GM18858 (cell line): ENCODE results near the gene DGKZ.

Experiments
- ATAC-seq: cut with Tn5 transposase; IDR thresholded peaks from one replicate; pipeline ENCODE4 v1.9.1; 2021; ENCODE audit not compliant: unreplicated experiment

The DGKZ gene

DNA sequence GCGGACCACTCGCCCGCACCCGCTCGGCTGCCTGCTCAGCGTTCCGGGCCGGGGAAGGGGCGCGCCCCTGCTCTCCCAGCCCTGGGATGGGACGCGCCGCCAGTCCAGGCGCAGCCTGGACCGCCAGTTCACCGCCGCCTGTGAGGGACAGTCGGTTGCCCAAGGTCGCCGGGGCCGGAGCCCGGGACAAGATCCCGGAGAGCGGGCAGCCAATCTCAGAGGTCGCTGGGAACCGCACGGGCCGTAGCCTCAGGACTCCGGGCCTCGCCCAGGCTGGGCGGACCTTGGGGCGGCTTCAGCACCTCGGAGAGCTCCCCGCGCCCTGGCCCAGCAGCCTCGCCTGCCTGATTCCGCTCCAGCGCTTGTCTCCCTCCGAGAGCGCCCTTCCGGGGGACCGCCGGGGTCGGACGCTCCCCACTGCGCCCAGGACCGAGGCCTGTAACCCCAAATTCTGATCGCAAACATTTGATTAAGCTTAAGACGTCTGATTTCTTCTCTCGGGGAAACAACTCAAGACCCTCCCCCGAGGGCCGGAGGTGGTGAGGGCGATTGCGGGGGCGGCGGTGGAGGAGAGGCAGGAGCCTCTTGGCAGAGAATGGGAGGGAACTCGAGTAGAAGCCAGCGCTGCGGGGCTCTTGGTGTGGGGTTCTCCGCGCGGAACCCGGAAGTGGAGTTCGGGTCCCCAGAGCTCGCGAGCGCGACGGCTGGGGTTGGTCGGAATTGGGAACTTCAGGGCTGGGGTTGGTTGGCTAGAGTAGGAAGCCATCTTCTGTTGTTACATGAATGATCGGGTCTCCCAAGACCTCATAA is 45.4 kb downstream of the DGKZ start:
- peak; percentile 53 for ATAC-seq

- no peak for ATAC-seq
These were observed 46.0 kb downstream of the DGKZ start for GRCh38 chr11:46393231-46393616.

GRCh38 chr11:46393759-46394158 is 46.5 kb downstream of the DGKZ start:
- no peak for ATAC-seq

- ATAC-seq, result no peak
These were observed 50.3 kb downstream of the DGKZ start for GRCh38 chr11:46397526-46397925.

- no peak for ATAC-seq
These were observed 56.0 kb downstream of the DGKZ start for GRCh38 chr11:46402957-46403902.

DNA sequence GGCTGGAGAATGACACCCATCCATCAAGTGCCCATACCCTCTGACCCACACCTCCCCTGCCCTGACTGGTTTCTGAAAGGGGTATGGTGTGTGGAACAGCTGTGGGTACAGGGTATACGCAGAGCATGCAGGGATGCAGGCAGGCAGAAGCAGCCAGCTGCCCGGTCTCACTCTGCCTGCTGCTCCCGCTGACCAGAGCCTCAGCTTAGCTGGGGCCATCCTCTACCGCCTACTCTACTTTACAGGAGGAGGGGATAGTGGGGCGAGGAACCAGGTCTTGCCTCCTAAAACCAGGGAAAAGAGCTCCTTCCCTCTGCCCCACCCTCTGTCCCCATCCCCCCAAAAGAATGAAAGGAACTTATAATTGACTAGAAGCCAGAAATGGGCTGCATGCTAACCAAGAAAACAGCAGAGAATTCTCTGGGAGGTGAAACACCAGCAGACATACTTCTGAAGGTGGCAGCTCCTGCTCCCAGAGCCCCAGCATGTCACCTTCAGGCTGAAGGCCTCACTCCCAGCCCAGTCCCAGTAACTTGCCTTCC is 57.3 kb downstream of the DGKZ start:
- no peak for ATAC-seq

- ATAC-seq, result no peak
These were observed 60.4 kb downstream of the DGKZ start for GRCh38 chr11:46407635-46408034.

DNA sequence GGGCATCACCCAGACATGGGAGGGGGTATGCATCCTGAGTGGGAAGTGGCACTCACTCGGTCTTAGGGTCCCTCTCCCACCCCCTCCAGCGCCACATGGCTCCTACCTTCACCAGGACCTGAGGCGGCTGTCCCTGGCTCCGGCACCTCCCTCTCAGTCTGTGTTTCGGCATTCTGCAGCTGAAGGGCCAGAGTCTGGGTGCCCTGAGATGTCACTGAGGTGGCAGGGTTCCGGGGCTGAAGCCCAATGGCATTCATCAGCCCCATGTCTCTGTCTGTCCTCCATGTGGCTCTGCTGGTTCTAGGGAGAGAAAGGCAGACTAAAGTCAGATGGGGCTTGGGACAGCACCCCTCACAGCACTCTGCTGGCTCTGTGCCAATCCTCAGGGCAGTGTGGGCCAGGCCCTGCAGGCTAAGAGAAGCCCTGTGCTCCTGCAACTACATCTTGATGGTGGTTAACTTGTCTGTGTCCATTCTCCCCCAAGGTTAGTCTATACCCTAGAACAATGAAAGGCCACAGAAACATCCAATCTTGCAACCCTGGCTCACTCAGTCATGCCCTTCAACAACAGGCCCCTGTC is 61.2 kb downstream of the DGKZ start:
- no peak for ATAC-seq

- no peak for ATAC-seq
These were observed 62.8 kb downstream of the DGKZ start for GRCh38 chr11:46410021-46410420.

DNA sequence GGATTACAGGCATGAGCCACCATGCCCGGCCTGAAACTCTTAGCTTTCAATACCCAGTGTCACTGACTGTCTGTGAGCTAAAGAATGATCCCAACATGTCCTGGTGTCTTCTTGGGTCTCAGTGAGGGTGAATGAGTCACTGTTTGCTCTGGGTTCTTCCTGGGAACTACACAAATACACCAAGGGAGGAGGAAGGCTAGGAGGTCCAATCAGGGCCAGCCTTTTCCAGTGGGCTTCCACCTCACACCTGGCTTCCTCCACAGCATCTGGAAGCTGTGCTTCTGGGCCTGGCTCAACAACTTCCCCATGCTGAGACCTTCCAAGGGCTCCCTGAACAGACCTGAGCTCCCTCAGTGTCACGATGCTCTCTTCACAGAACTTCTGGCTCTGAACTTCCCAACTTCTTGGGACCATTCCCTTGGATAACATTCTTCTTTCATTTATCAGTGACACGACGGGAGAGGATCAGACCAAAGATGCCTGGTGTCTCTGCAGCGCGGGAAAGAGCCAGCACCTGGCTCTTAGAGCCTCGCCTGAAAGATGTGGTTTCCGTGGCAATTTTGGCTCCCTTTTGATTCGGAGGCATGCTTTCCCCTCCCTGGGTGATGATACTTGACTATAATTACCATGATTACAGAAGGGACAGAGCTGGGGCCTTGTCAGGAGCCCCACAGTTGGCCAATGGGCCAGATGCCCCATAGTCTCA is 66.7 kb downstream of the DGKZ start:
- ATAC-seq, result no peak

- no peak for ATAC-seq
These were observed 67.2 kb downstream of the DGKZ start for GRCh38 chr11:46414466-46414796.

DNA sequence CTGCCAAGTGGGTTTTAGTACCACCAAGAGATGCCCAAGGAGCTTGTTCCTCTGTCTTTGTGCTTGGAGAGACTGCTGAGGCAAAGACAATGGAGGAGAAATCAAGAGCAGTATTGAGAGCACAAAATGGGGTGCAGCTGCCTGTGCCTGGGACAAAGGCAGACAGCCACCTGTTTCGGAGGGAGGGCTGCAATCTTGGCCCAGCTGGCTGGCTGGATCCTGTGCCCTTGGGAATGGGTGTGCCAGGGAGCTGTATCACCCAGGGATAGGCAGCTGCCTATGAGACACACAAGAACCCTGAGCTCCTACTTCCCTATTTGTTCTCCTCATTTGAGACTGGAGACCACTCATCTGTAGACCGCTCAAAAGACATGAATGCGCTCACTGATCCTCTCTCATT is 67.6 kb downstream of the DGKZ start:
- no peak for ATAC-seq

DNA sequence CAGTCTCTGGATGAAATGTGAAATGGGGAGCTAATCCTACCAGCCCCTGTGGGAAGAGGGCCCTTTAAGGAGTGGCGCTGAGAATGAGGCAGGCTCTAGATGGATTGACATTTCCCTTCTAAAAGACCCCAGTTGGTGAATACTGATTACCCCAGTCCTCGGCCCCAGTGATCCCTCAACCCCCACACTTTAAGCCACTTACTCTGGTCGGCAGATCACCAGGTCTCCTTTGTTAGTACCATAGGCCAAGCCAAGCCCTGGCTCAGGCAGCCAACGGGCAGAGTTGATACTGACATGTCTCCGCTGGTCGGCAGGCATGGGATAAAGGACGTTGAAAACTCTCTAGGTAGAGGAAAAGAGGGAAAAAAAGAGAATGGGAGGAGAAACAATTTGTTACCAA is 70.4 kb downstream of the DGKZ start:
- no peak for ATAC-seq

GRCh38 chr11:46418751-46419150 is 71.5 kb downstream of the DGKZ start:
- ATAC-seq, result no peak

- ATAC-seq, result no peak
These were observed 73.2 kb downstream of the DGKZ start for GRCh38 chr11:46420513-46420912.

DNA sequence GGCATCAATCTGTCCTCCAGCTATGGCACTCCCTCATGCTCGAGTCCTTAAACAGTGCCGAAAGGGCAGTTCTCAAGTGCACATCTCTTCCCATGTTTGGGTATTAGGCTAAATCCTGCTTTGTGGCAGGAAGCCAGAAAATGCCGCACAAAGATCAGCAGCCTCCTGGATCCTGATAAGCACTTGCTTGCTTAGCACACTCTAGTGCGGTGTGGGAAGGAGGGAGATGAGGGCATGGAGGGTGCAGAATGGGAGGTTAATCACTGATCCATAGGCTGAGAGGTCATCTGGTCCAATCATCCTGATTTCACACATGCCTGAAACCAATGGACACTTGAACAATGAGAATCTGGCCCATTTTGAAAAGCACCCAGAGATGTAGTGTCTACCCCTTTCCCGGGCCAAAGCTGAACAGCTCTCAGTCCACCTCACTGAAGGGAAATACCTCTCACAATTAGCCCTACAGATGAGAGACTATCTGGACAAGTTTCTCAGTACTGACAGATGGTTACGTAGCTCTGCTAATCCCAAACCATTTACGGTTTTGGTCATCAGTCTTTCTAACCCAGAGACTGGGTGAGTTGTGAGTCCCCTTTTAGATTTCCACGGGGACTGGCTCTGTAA is 74.1 kb downstream of the DGKZ start:
- ATAC-seq, result no peak

DNA sequence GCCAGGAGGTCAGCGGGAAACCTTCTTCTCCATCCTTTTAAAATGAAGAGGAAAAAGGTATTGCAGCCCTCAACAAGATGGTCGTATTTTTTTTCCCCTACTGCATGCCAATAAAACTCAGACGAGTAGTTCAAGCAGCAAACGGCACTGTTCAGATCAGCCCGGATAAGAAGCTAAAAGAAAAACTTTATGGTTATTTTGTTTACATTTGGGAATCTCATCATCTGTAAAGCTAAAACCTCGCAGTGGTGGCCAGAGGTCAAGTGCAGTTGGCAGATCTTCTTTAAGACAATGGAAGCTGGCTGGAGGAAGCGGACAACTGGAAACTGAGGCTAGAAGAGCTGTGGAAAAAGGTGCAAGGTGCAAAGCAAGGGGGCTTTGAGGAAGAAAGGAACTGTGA is 75.3 kb downstream of the DGKZ start:
- ATAC-seq, result no peak

- no peak for ATAC-seq
These were observed 79.1 kb downstream of the DGKZ start for GRCh38 chr11:46426233-46426991.

- ATAC-seq, result no peak
These were observed 80.1 kb downstream of the DGKZ start for GRCh38 chr11:46427364-46427763.

GRCh38 chr11:46429717-46430116 is 82.5 kb downstream of the DGKZ start:
- no peak for ATAC-seq
